ENCODE measurements around the gene CCNG1.

GRCh38 chr5:163439092-163439425 is 1.7 kb downstream of the CCNG1 start:
- TF ChIP-seq YY1 (IDR thresholded peaks at IDR 0.05; ENCODE audit: insufficient read depth, insufficient read length) (no peak), ZNF274 (IDR thresholded peaks at IDR 0.05; ENCODE audit: low read depth, low read length) (no peak), SUZ12 (IDR thresholded peaks at IDR 0.05; ENCODE audit: extremely low read depth, insufficient read depth, insufficient read length) (no peak)

Measured in NT2/D1 (cell line).